ENCODE measurements around the gene PPP4R3A. TPM values are rescaled to one million over a fixed set of nuclear protein-coding genes. Genes with fewer than 3 reads are reported as not detected.

The PPP4R3A gene
- total and polyA plus RNA-seq, 2 donors (not counting 3 experiments of a cell fraction or from before 2014, with no cell fraction given): 20.5 to 77.0 TPM

GRCh38 chr14:91548108-91548507 lies 38.0 kb upstream of the PPP4R3A start:
- no TSS peak for BruUV-seq (replicated peaks)
- Histone ChIP-seq H3K36me3 (ENCODE audit: control insufficient read depth in 2 of 2, extremely low read depth in 1 of 2, insufficient read depth in 2 of 2, low read length in 2 of 2) (no peaks in the 10 kb centered on the region), H3K27me3 (ENCODE audit: control insufficient read depth in 2 of 2, insufficient read depth in 2 of 2, low read length in 2 of 2) (no peaks in the 10 kb centered on the region), H3K4me2 (ENCODE audit: insufficient read depth, low read length) (no peak overlapping the region), H4K20me1 (replicated peaks; ENCODE audit: control insufficient read depth, extremely low read depth, insufficient read depth, low read length) (no peaks in the 10 kb centered on the region), H3K9me1 (replicated peaks; ENCODE audit: control insufficient read depth, extremely low read depth, insufficient read depth, low read length) (no peaks in the 10 kb centered on the region), H3K27ac (ENCODE audit: insufficient read depth, low read depth, low read length) (no peak overlapping the region), H3K9ac (replicated peaks; ENCODE audit: extremely low read depth, insufficient read depth, low read length) (no peak overlapping the region), H3K79me2 (ENCODE audit: control insufficient read depth, insufficient read depth, low read length) (no peaks in the 10 kb centered on the region), H2AFZ (ENCODE audit: low read depth, low read length) (no peak overlapping the region), H3K4me1 (ENCODE audit: control insufficient read depth, extremely low read depth, insufficient read depth, low read length) (no peaks in the 10 kb centered on the region), H3K4me3 (replicated peaks in 1 of 3; ENCODE audit: insufficient read depth in 1 of 3, low read depth in 1 of 3, low read length in 3 of 3) (no peak overlapping the region), H3K9me3 (replicated peaks; ENCODE audit: control insufficient read depth, insufficient read depth, low read length) (no peaks in the 10 kb centered on the region)
- no peak for TF ChIP-seq MAX (IDR thresholded peaks at IDR 0.05; ENCODE audit: insufficient read depth, insufficient read length)
- TF ChIP-seq JUN (IDR thresholded peaks at IDR 0.05; ENCODE audit: borderline replicate concordance, insufficient read depth, insufficient read length, low read depth): no peak
- TF ChIP-seq CTCF (IDR thresholded peaks at IDR 0.05; ENCODE audit: extremely low read depth in 1 of 2, insufficient read depth in 1 of 2, low read depth in 1 of 2, low read length in 2 of 2): no peak
- TF ChIP-seq POLR2AphosphoS5 (IDR thresholded peaks at IDR 0.05; ENCODE audit: insufficient read depth, low read depth, low read length): no peak
- TF ChIP-seq GATA2 (IDR thresholded peaks at IDR 0.05; ENCODE audit: insufficient read depth, insufficient read length, low read depth, low read length): no peak
- no peak for TF ChIP-seq MYC (IDR thresholded peaks at IDR 0.05; ENCODE audit: low read depth, low read length)
- no peak for TF ChIP-seq POLR2A (IDR thresholded peaks at IDR 0.05; ENCODE audit: low read depth, low read length)
- TF ChIP-seq FOS (IDR thresholded peaks at IDR 0.05; ENCODE audit: borderline replicate concordance, insufficient read depth, low read length): no peak
- no peak for TF ChIP-seq EZH2 (IDR thresholded peaks at IDR 0.05; ENCODE audit: borderline replicate concordance, low read depth, low read length, severe bottlenecking)
- FAIRE-seq: no peak
- dilution Hi-C loops (cut with MboI; ENCODE audit: extremely low pct_ligation_motif_present, low sequenced_read_pairs): no loop called here
- ChIA-PET CTCF (interaction anchor here (0.6 kb wide), 1 partner anchor 167 kb away, joined by 3 read pairs; no protein-coding TSS in a partner anchor), POLR2A (interaction anchor here (0.7 kb wide), 1 partner anchor 231 kb away, joined by 3 read pairs; no protein-coding TSS in a partner anchor)
- no peak for DNase-seq (ENCODE audit: low read depth, low spot score)
- intact Hi-C loops (cut with micrococcal nuclease): no loop called here
